Amniotic epithelial cell (primary cell): Measurements from ENCODE around the gene SEMA4C.

Source experiments
- DNase-seq: peaks from one replicate; pipeline ENCODE4 v3.0.0-alpha.2; 2010; ENCODE audit warnings: low read depth

SEMA4C gene

DNA sequence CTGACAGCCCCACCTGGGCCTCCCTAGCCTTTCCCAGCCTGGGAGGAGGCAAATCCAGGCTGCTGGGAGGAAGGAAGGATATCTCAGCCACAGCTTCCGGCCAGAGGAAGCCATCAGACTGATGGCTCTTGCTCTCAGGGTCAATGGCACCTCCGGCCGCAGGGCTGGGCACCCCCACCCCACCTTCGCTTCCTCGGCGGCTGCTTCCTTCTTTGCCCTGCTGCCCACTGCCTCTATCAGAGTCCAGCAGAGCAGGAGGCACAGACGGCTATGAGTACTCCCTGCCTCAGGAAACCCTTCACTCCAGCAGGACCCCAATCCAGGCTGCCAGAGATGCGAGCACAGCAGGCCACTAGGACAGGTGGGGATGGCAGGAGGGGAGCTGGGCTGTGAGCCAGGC, 3.3 kb downstream of the SEMA4C start:
- no peak for DNase-seq

- DNase-seq = no peak
Observed at GRCh38 chr2:96866149-96866548, 3.7 kb downstream of the SEMA4C start.

DNA sequence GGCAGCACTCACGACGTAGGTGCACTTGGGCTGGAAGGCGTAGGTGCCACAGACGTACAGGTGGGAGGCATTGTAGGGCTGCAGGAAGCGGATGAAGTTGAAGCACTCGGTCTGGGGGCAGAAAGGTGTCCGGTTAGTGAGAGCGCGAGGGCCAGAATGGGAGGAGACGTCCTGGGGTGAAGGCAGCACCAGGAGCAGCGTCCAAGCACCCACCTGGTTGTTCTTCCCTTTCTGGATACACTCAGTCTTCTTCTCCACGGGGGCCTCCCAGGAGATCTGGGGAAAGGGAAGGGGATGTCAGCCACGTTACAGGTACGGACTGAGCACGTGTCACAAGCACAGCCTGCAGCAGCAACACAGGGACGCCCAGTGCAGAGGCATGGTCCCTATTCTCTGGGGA, 4.2 kb downstream of the SEMA4C start:
- DNase-seq = no peak

- no peak for DNase-seq
Observed at GRCh38 chr2:96864343-96865091, 5.4 kb downstream of the SEMA4C start.

DNA sequence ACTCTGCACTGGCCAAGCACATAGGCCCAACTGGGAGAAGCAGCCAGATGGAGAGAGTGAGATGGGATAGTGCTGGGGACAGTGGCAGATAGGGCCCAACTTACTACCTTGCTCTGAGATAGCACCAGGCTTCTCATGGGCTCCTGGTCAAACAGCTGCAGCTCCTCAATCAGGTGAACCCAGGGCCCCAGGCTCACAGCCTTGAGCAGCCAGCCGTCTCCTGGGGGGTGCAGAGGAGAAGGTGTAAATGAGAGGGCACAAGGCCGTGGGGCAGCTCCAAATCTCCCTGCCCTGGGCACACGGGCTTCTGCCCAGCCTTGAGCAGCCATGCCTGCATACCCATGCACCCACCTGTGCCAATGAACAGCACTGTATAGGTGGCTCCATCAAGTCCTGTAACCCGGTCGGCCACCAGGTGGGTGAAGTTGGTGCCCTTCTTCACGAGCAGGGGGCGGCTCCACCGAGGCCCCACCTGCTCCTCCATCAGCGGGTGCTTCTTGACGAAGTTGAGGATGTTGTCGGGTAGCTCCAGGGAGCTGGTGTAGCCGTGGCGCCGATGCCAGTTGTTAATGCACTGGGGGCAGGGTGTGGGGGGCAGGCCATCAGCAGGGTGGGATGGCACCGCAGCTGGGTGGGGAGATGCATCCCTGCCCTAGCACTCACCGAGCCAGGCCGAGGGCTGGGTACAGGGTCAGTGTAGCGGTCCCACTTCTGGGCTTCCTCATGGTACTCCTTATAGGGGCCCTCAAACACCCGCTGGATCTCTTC, 6.1 kb downstream of the SEMA4C start:
- no peak for DNase-seq

GRCh38 chr2:96863056-96863455, 6.8 kb downstream of the SEMA4C start:
- DNase-seq = peak; percentile 24

- no peak for DNase-seq
Observed at GRCh38 chr2:96861074-96861473, 8.8 kb downstream of the SEMA4C start.

DNA sequence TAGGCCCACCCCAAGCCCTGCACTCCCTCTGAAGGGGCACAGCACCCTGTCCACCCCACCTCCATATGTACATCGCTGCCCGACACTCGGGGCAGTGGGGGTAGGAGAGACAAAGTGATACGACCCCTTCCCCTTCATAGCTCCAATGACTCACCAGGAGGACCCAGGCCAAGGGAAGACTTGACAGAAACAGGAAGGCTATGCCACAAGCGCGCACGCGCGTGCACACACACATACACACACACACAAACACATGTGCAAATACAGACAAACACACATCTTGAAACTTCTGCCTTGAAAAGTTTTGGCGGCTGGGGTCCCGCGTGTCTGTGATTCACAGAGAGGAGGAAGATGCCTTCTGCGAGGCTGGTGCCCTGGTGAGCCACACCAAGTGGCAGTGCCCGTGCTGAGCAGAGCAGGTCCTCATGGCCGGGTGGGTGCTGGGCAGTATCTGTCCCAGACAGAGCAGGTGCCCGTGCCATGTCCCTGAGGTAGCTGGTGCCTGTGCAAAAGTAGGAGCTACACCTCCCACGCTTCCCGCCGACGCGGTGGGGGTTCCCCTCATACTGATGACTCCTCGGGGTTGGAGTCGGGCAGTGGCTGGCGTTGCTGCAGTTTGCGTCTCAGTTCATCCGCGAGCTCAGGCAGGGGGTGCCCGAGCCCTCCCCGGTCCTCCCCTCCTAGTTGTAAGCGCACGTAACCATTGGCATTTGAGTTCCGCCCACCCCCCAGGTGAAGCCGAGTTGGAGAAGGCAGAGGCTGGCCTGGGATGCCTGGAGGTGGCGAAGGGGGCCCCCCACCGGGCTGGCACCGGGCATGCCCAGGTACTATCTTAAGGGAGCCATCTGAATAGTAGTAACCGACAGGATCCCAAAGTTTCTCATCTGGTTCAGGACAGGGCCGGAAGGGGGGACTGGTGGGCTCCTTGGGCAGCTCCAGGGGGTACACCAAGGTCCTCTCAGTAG, 9.5 kb downstream of the SEMA4C start:
- DNase-seq = peak; percentile 34

GRCh38 chr2:96859681-96860064, 10.2 kb downstream of the SEMA4C start:
- DNase-seq = no peak

GRCh38 chr2:96859099-96859649, 10.7 kb downstream of the SEMA4C start:
- DNase-seq = peak; percentile 32

GRCh38 chr2:96857667-96858372, 12.1 kb downstream of the SEMA4C start, which contains the start of gene ANKRD39:
TSS of gene ANKRD39 (minus strand) at chr2:96858016. CDS start at chr2:96857987, 29 bp downstream.
- DNase-seq = peak; percentile 96

GRCh38 chr2:96856776-96857666, 12.9 kb downstream of the SEMA4C start:
- DNase-seq = no peak

- DNase-seq = no peak
Observed at GRCh38 chr2:96853321-96853720, 16.6 kb downstream of the SEMA4C start.

- no peak for DNase-seq
Observed at GRCh38 chr2:96852667-96853066, 17.2 kb downstream of the SEMA4C start.

DNA sequence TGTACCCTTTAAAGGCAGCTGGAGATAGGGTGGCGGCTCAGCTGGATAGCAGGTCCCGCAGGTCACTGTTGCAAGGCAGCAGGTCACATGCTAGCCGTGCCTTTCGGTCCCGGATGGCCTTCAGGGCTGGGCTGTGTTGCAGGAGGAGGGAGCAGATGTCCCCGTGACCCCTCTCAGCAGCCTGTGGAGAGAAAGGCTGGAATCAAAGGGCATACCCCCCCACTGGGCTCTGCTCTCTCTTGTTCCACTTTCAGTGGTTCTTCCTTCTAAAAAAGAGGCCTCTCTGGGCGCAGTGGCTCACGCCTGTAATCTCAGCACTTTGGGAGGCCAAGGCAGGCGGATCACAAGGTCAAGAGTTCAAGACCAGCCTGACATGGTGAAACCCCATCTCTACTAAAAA, 21.6 kb downstream of the SEMA4C start:
- DNase-seq = no peak

GRCh38 chr2:96847586-96847985, 22.3 kb downstream of the SEMA4C start:
- DNase-seq = no peak

GRCh38 chr2:96846825-96847224, 23.1 kb downstream of the SEMA4C start:
- no peak for DNase-seq

DNA sequence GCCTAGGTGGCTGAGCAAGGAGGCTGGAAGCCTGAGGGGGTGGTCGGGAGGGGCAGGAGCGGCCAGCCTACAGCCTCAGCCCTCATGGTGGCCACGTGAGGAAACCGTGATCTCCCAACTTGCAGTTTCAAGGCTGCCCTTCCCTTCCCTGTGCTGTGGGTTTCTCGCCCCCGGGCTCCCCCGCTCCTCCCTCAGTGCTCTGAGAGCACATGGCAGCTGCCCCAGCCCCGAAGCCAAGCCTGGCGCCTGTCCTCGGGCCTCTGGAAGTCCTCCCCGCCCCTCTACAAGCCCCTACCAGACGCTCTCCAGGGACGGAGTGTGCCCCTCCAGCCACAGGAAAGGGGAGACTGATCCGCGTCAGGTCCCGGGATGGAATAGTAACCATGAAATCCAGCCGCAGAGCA, 25.5 kb downstream of the SEMA4C start:
- DNase-seq = no peak

- DNase-seq = no peak
Observed at GRCh38 chr2:96843538-96844268, 26.2 kb downstream of the SEMA4C start, which contains the start of gene ANKRD23. TSS of gene ANKRD23 (minus strand) at chr2:96844021. CDS start at chr2:96843992, 29 bp downstream.
